ENCODE data around the gene CAMK1D. TPM values are rescaled to one million over a fixed set of nuclear protein-coding genes. Genes with fewer than 3 reads are reported as not detected.

CAMK1D gene
- total RNA-seq, 4 donors from 2014 or later: 13.5 to 21.4 (median 15.7) TPM

DNA sequence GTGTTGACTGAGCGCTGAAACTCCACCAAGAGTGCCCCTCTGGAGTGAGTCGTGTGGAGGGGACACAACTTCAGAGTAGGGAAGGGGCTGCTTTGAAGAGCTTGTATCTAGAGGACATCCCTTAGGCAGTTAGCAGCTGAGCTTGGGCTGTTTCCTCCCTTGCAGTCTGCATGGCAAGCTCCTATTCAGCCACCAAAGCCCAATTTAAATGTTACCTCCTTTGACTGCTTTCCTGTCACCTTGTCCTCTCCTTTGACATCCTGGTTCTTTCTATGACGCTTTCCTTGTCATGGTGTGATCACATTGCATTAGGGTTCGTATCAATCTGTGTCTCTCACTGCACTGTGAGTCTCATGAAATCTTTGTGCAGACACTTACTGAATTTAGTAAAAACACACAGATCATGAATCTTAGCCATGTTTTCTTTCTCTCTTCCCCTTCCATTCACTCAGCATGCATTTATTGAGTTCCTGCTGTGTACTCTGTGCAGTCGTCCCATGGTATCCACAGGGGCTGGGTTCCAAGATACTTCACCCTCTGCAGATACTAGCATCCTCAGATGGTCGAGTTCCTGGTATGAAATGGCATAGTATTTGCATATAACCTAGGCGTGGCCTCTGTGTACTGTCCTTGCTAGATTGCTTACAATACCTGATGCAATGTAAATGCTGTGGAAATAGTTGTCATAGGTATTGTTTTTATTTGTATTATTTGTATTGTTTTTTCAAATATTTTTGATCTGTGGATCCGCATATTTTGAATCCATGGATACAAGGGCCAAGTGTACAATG is 423.6 kb downstream of the CAMK1D start:
- H3K4me3 ChIP-seq: no peak overlapping the region
- in situ Hi-C loops (cut with MboI; ENCODE audit: low pct_ligation_motif_present in 1 of 4, low pct_unique_long_range_greater_than_20kb in 1 of 4, low sequenced_read_pairs in 3 of 4): no loop called here
- WGBS, 2 donors (ENCODE audit: low coverage in 1 of 2): 67 to 77% methylated on average over 4 to 8 of the region's 8 CpGs
- H3K27ac ChIP-seq: no peak overlapping the region
- no peaks in the 10 kb centered on the region for H3K9me3 ChIP-seq
- H3K4me1 ChIP-seq: no peaks in the 10 kb centered on the region
- H3K27me3 ChIP-seq: no peaks in the 10 kb centered on the region
- H3K36me3 ChIP-seq: no peaks in the 10 kb centered on the region
- no peak for DNase-seq
- intact Hi-C loops (cut with DNase I; ENCODE audit: low total_unique reads): no loop called here
- TF ChIP-seq, protein P1, sequence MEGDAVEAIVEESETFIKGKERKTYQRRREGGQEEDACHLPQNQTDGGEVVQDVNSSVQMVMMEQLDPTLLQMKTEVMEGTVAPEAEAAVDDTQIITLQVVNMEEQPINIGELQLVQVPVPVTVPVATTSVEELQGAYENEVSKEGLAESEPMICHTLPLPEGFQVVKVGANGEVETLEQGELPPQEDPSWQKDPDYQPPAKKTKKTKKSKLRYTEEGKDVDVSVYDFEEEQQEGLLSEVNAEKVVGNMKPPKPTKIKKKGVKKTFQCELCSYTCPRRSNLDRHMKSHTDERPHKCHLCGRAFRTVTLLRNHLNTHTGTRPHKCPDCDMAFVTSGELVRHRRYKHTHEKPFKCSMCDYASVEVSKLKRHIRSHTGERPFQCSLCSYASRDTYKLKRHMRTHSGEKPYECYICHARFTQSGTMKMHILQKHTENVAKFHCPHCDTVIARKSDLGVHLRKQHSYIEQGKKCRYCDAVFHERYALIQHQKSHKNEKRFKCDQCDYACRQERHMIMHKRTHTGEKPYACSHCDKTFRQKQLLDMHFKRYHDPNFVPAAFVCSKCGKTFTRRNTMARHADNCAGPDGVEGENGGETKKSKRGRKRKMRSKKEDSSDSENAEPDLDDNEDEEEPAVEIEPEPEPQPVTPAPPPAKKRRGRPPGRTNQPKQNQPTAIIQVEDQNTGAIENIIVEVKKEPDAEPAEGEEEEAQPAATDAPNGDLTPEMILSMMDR (IDR thresholded peaks at IDR 0.05): no peak
- no peak for TF ChIP-seq EP300 (IDR thresholded peaks at IDR 0.05; ENCODE audit: low read depth)
- TF ChIP-seq POLR2A (IDR thresholded peaks at IDR 0.05): no peak
- no peak for TF ChIP-seq POLR2AphosphoS5 (IDR thresholded peaks at IDR 0.05)

DNA sequence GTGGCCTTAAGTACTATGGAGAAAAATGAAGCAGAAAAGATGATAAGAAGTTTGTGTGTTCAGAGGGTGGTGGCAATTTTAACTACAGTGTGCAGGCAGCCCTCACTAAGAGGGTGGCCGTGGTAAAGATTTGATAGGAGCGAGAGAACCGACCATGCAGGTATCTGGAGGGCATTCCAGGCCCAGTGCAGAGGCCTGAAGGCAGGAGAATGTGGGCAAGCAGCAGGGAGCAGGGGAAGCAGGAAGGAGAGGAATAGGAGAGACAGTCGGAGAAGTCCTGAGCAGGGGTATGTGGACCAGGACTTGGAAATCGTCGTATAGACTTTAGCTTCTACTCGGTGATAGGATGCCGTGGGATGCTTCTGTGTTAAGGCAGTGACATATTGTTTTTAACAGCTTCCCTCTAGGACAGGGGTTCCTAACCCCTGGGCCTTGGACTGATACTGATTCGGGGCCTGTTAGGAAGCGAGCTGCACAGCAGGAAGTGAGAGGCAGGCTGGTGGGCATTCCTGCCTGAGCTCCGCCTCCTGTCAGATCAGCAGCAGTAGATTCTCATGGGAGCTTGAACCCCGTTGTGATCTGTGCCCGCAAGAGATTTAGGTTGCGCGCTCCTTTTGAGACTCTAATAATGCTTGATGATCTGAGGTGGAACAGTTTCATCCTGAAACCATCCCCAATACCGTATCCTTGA is 425.0 kb downstream of the CAMK1D start:
- no peaks in the 10 kb centered on the region for H3K4me1 ChIP-seq
- TF ChIP-seq EP300 (IDR thresholded peaks at IDR 0.05; ENCODE audit: low read depth) (no peak), POLR2AphosphoS5 (IDR thresholded peaks at IDR 0.05) (no peak), POLR2A (IDR thresholded peaks at IDR 0.05) (no peak)
- TF ChIP-seq, protein P1 (IDR thresholded peaks at IDR 0.05): no peak
- no peak for DNase-seq
- in situ Hi-C loops (cut with MboI; ENCODE audit: low pct_ligation_motif_present in 1 of 4, low pct_unique_long_range_greater_than_20kb in 1 of 4, low sequenced_read_pairs in 3 of 4) (no loop called here), intact Hi-C loops (cut with DNase I; ENCODE audit: low total_unique reads) (no loop called here)
- WGBS, 2 donors (ENCODE audit: low coverage in 1 of 2): 89 to 90% methylated on average over 8 to 16 of the region's 16 CpGs
- H3K9me3 ChIP-seq: no peaks in the 10 kb centered on the region
- no peak overlapping the region for H3K4me3 ChIP-seq
- H3K27ac ChIP-seq: no peak overlapping the region
- H3K36me3 ChIP-seq: no peaks in the 10 kb centered on the region
- no peaks in the 10 kb centered on the region for H3K27me3 ChIP-seq

DNA sequence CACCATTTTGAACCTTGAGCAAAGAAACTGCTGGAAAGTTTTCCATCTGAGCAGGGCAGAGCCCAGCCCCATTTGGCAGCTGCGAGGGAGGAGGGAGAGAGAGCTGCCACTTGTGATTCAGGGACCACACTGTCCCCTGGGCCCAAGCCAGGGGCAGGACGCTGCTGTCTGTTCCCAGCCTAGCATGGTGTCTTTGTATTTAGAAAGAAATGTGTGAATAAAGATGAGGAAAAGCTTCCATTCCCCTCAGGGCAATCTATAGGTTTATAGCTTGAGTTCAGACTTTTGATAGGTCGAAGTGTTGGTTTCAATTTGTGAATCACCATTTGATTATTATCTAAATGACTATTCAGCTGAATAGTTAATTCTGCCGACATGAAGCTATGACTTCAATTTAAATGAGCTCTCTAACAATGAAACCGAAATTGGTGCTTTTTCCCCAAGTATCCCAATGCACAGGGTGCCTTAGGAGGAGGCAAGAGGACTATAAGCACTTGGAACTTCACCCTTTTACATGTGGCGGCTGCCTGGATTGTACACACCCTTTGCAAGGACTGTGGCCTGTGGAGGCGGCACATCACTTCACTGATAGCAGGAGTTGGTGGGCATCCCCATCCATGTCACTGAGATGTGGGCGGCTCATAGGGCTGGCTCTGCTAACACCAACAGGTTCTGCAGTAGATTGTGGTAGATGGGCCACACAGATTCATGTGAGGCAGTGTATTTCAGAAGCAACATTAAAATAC is 428.7 kb downstream of the CAMK1D start:
- Histone ChIP-seq H3K4me3 (no peak overlapping the region), H3K4me1 (no peaks in the 10 kb centered on the region), H3K9me3 (no peaks in the 10 kb centered on the region), H3K27ac (no peak overlapping the region), H3K36me3 (no peaks in the 10 kb centered on the region), H3K27me3 (no peaks in the 10 kb centered on the region)
- no peak for DNase-seq
- 69 to 90% methylated on average over 5 to 8 of the region's 8 CpGs for WGBS, 2 donors (ENCODE audit: low coverage in 1 of 2)
- intact Hi-C loops (cut with DNase I; ENCODE audit: low total_unique reads): no loop called here
- TF ChIP-seq EP300 (IDR thresholded peaks at IDR 0.05; ENCODE audit: low read depth): no peak
- TF ChIP-seq POLR2AphosphoS5 (IDR thresholded peaks at IDR 0.05): no peak
- TF ChIP-seq POLR2A (IDR thresholded peaks at IDR 0.05): no peak
- TF ChIP-seq, protein P1 (IDR thresholded peaks at IDR 0.05): no peak
- in situ Hi-C loops (cut with MboI; ENCODE audit: low pct_ligation_motif_present in 1 of 4, low pct_unique_long_range_greater_than_20kb in 1 of 4, low sequenced_read_pairs in 3 of 4): no loop called here
